WTC11 (cell line): ENCODE data around the gene EIF5.

ENCODE experiments used
- CTCF ChIP-seq: fragments of 200-600 bp; IDR thresholded peaks from 2 replicates; pipeline ENCODE4 v1.8.0; 2022; ENCODE audit warnings: antibody characterized with exemption
- ESRRA ChIP-seq: sonication (generic); formaldehyde crosslinking; IDR thresholded peaks from 2 replicates; pipeline ENCODE4 v1.8.1; 2022; ENCODE audit warnings: mild to moderate bottlenecking, missing genetic modification reagents, borderline replicate concordance
- ETV6 ChIP-seq: sonication (generic); formaldehyde crosslinking; IDR thresholded peaks from 2 replicates; pipeline ENCODE4 v1.8.1; 2022; ENCODE audit warnings: mild to moderate bottlenecking, missing genetic modification reagents
- IRF2 ChIP-seq: sonication (generic); formaldehyde crosslinking; IDR thresholded peaks from 2 replicates; pipeline ENCODE4 v1.8.0; 2022; ENCODE audit warnings: low read depth, missing genetic modification reagents, borderline replicate concordance
- MLX ChIP-seq: sonication (generic); formaldehyde crosslinking; IDR thresholded peaks from 2 replicates; pipeline ENCODE4 v1.8.1; 2023; ENCODE audit warnings: mild to moderate bottlenecking, missing genetic modification reagents, moderate library complexity
- RELA ChIP-seq: sonication (generic); formaldehyde crosslinking; IDR thresholded peaks from 2 replicates; pipeline ENCODE4 v1.8.1; 2022; ENCODE audit warnings: missing genetic modification reagents, mild to moderate bottlenecking, borderline replicate concordance
- TEAD1 ChIP-seq: sonication (generic); formaldehyde crosslinking; IDR thresholded peaks from 2 replicates; pipeline ENCODE4 v1.8.0; 2022; ENCODE audit warnings: mild to moderate bottlenecking, missing genetic modification reagents
- ZNF512 ChIP-seq: sonication (generic); formaldehyde crosslinking; IDR thresholded peaks from 2 replicates; pipeline ENCODE4 v1.8.1; 2022; ENCODE audit warnings: missing genetic modification reagents, borderline replicate concordance

GRCh38 chr14:103391048-103391447 lies 57.0 kb downstream of the EIF5 start:
- TF ChIP-seq IRF2 (no peak), RELA (CRISPR knock-in tag) (no peak), ZNF512 (CRISPR knock-in tag) (no peak), TEAD1 (CRISPR knock-in tag) (no peak), CTCF (no peak; the same call in 1 of the 2 replicates), MLX (CRISPR knock-in tag) (no peak), ETV6 (CRISPR knock-in tag) (no peak), ESRRA (no peak)
